HepG2 (cell line): ENCODE measurements around the gene SKI. TPM values are rescaled to one million over a fixed set of nuclear protein-coding genes. Genes with fewer than 3 reads are reported as not detected.

ENCODE experiments used
- BRD4 ChIP-seq: sonication (generic); formaldehyde crosslinking; IDR thresholded peaks from 2 replicates; pipeline ENCODE4 v1.4.0; 2020; ENCODE audit warnings: missing genetic modification reagents
- CERS6 ChIP-seq: sonication (generic); formaldehyde crosslinking; IDR thresholded peaks from 2 replicates; pipeline ENCODE4 v1.5.0; 2020; ENCODE audit warnings: missing genetic modification reagents
- CHD2 ChIP-seq: IDR thresholded peaks from 2 replicates; pipeline ENCODE4 v1.6.1; 2011; ENCODE audit warnings: low read depth, low read length, improper control_type of control experiment
- FLYWCH1 ChIP-seq: sonication (generic); formaldehyde crosslinking; IDR thresholded peaks from 2 replicates; pipeline ENCODE4 v1.8.1; 2023; ENCODE audit warnings: mild to moderate bottlenecking, missing genetic modification reagents
- NCOA2 ChIP-seq: sonication (generic); formaldehyde crosslinking; IDR thresholded peaks from 2 replicates; pipeline ENCODE4 v1.8.0; 2022; ENCODE audit warnings: inconsistent platforms
- TBX2 ChIP-seq: sonication (generic); formaldehyde crosslinking; IDR thresholded peaks from 2 replicates; pipeline ENCODE4 v1.5.0; 2020; ENCODE audit warnings: missing genetic modification reagents, mild to moderate bottlenecking, borderline replicate concordance
- TFAP4 ChIP-seq: sonication (generic); IDR thresholded peaks from 2 replicates; pipeline ENCODE4 v1.6.1; 2016; ENCODE audit warnings: low read depth, borderline replicate concordance
- USF2 ChIP-seq, 2 experiments: sonication (generic) in 1 of 2; formaldehyde crosslinking in 1 of 2; IDR thresholded peaks; 2 replicates each; pipeline versions ENCODE4 v1.5.1 to v1.6.1; 2011 to 2020; ENCODE audit warnings: borderline replicate concordance in 1 of 2, low read depth in 1 of 2, low read length in 1 of 2, mild to moderate bottlenecking in 1 of 2, missing genetic modification reagents in 1 of 2, moderate library complexity in 1 of 2
- ZBTB43 ChIP-seq: sonication (generic); formaldehyde crosslinking; conservative IDR thresholded peaks from 2 replicates; pipeline ENCODE4 v1.4.0; 2020; ENCODE audit warnings: missing genetic modification reagents
- ZNF709 ChIP-seq: sonication (generic); formaldehyde crosslinking; IDR thresholded peaks from 2 replicates; pipeline ENCODE4 v1.5.0; 2020; ENCODE audit warnings: mild to moderate bottlenecking, missing genetic modification reagents
- ZUFSP ChIP-seq: sonication (generic); formaldehyde crosslinking; IDR thresholded peaks from 2 replicates; pipeline ENCODE4 v1.9.0; 2021; ENCODE audit warnings: missing genetic modification reagents, mild to moderate bottlenecking, borderline replicate concordance
- polyA plus RNA-seq, 8 experiments: library from polyadenylated mRNA; depleted of rRNA in 3 of 8; stranded (reverse) in 7 of 8; unstranded in 1 of 8; fragments of >200 nt; fragmentation: Illumina TruSeq in 4 of 8; extraction: Trizol in 4 of 8; gene quantifications; 2 replicates each; pipeline versions ENCODE4 v1.2.1 to v1.2.3, GENCODE V29; 2011 to 2016; ENCODE audit warnings: low read depth in 4 of 8, missing spikeins in 1 of 8, mixed read lengths in 1 of 8; ENCODE audit not compliant: insufficient read depth in 1 of 8
- total RNA-seq, 5 experiments: library from RNA; depleted of rRNA; stranded (reverse); fragments of >200 nt; fragmentation: Illumina TruSeq; extraction: Trizol; gene quantifications; 2 replicates each; pipeline ENCODE4 v1.2.3, GENCODE V29; 2016; ENCODE audit warnings: low read depth in 1 of 5

The SKI gene
- total and polyA plus RNA-seq, 2 of the 13 experiments (the other 11 are each of a cell fraction or from before 2014, with no cell fraction given) = 4.7 to 6.9 TPM

GRCh38 chr1:2294033-2294724 lies 66.1 kb downstream of the SKI start (continued):
- no peak for TF ChIP-seq ZUFSP (CRISPR knock-in tag)
- TF ChIP-seq FLYWCH1 (CRISPR knock-in tag) = no peak
- no peak for TF ChIP-seq NCOA2
- no peak for TF ChIP-seq TBX2 (CRISPR knock-in tag)
- no peak for TF ChIP-seq ZBTB43 (CRISPR knock-in tag)
- TF ChIP-seq ZNF709 (CRISPR knock-in tag) = no peak
- TF ChIP-seq TFAP4 = no peak
- no peak for TF ChIP-seq BRD4 (CRISPR knock-in tag)
- TF ChIP-seq CERS6 (CRISPR knock-in tag) = no peak
- TF ChIP-seq CHD2 = no peak
- no peak for TF ChIP-seq USF2 (IDR thresholded peaks at IDR 0.05; ENCODE audit: low read depth, low read length)
- no peak for TF ChIP-seq USF2 (CRISPR knock-in tag; IDR thresholded peaks at IDR 0.05; ENCODE audit: borderline replicate concordance)
- TF ChIP-seq, all 625 proteins: peak for 0
